Omental fat pad (tissue), 4 donors: Measurements from ENCODE around the gene SECISBP2. TPM values are rescaled to one million over a fixed set of nuclear protein-coding genes. Genes with fewer than 3 reads are reported as not detected.

ENCODE experiments used
- ATAC-seq: fragments of 150-250 bp; one replicate; pipeline ENCODE4 v1.9.1; 2016; ENCODE audit warnings: mild to moderate bottlenecking, moderate library complexity; ENCODE audit not compliant: low FRiP score
- DNase-seq: peaks from one replicate; pipeline ENCODE4 v3.0.0-alpha.2; 2019; ENCODE audit warnings: low spot score
- CTCF ChIP-seq, 3 donors: fragments of 450-650 bp; IDR thresholded peaks; one replicate each; pipeline ENCODE4 v1.5.1; 2016 to 2017; ENCODE audit warnings: antibody characterized with exemption in 3 of 3, mild to moderate bottlenecking in 3 of 3, moderate library complexity in 2 of 3
- total RNA-seq, 4 donors: library from RNA; depleted of rRNA; stranded (reverse); fragments of >200 nt; gene quantifications; one replicate each; pipeline ENCODE4 v1.1.0, GENCODE V29; 2016

The SECISBP2 gene
- total RNA-seq, 4 donors from 2014 or later, result 45.8 to 68.4 (median 54.2) TPM

GRCh38 chr9:89310475-89311345, 7.6 kb upstream of the SECISBP2 start, which contains the start of gene CKS2:
TSS of gene CKS2 (plus strand) at chr9:89311195. CDS start at chr9:89311293, 98 bp downstream.
- DNase-seq (peak; percentile 97), ATAC-seq (peak; percentile 95)
- TF ChIP-seq CTCF (IDR thresholded peaks at IDR 0.05), result no peak

GRCh38 chr9:89311346-89312221, 6.7 kb upstream of the SECISBP2 start:
- no peak for TF ChIP-seq CTCF (IDR thresholded peaks at IDR 0.05)
- ATAC-seq (peak; percentile 13), DNase-seq (no peak)

- DNase-seq (no peak), ATAC-seq (no peak)
- TF ChIP-seq CTCF (IDR thresholded peaks at IDR 0.05), result no peak
Measured at GRCh38 chr9:89312222-89312571, 6.1 kb upstream of the SECISBP2 start.

GRCh38 chr9:89313842-89314241, 4.5 kb upstream of the SECISBP2 start:
- DNase-seq, result no peak
- ATAC-seq, result no peak
- TF ChIP-seq CTCF (IDR thresholded peaks at IDR 0.05), result no peak

- no peak for ATAC-seq
Measured at GRCh38 chr9:89314955-89315354, 3.3 kb upstream of the SECISBP2 start.

GRCh38 chr9:89315482-89315881, 2.8 kb upstream of the SECISBP2 start:
- no peak for TF ChIP-seq CTCF (IDR thresholded peaks at IDR 0.05)
- DNase-seq, result no peak
- ATAC-seq, result no peak

More at GRCh38 chr9:89314955-89315354, 3.3 kb upstream of the SECISBP2 start:
- TF ChIP-seq CTCF (IDR thresholded peaks at IDR 0.05), result no peak
- no peak for DNase-seq
